ENCODE measurements around the gene PDCD2L. TPM values are rescaled to one million over a fixed set of nuclear protein-coding genes. Genes with fewer than 3 reads are reported as not detected.
"Not testable (repeated sequence)": the region's sequence is repeated elsewhere in the genome, so short reads cannot be mapped to it uniquely, and the experiment has no call there.

PDCD2L gene
- total RNA-seq, 2 donors from 2014 or later: 15.5 to 16.2 TPM

- TF ChIP-seq POLR2A (IDR thresholded peaks at IDR 0.05) (no peak), CTCF (IDR thresholded peaks at IDR 0.05) (no peak), POLR2AphosphoS5 (IDR thresholded peaks at IDR 0.05) (no peak)
- intact Hi-C loops (cut with DNase I): no loop called here
- no peak overlapping the region for H3K27ac ChIP-seq
- H3K27me3 ChIP-seq (replicated peaks; ENCODE audit: insufficient read depth): no peaks in the 10 kb centered on the region
- no peak for DNase-seq (ENCODE audit: low spot score)
- no peaks in the 10 kb centered on the region for H3K4me1 ChIP-seq (replicated peaks)
- peaks cover 0 to 10% of the 10 kb centered on the region in 2 donors for H3K36me3 ChIP-seq
- H3K9me3 ChIP-seq: no peaks in the 10 kb centered on the region
- no peak overlapping the region for H3K4me3 ChIP-seq
- 95% methylated on average over 3 of the region's 3 CpGs for WGBS
These were observed 50.5 kb downstream of the PDCD2L start for GRCh38 chr19:34454685-34455084.

DNA sequence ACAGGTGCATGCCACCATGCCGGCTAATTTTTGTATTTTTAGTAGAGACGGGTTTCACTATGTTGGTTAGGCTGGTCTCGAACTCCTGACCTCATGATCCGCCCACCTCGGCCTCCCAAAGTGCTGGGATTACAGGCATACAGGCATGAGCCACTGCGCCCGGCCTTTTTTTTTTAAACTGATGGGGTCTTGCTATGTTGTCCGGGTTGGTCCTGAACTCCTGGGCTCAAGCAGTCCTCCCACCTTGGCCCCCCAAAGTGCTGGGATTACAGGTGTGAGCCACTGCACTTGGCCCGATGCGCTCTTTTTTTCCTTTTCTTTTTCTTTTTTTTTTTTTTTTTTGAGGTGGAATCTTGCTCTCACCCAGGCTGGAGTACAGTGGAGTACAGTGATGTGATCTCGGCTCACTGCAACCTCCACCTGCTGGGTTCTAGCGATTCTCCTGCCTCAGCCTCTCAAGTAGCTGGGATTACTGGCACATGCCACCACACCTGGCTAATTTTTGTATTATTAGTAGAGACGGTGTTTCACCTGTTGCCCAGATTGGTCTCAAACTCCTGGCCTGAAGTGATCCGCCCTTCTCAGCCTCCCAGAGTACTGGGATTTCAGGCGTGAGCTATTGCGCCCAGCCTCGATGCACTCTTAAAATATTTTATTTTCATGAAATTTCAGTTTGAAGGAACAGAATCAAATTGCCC lies 51.7 kb downstream of the PDCD2L start:
- H3K27me3 ChIP-seq (replicated peaks; ENCODE audit: insufficient read depth); DNase-seq (ENCODE audit: low spot score); intact Hi-C loops (cut with DNase I); H3K27ac ChIP-seq; H3K4me3 ChIP-seq; H3K9me3 ChIP-seq; H3K4me1 ChIP-seq (replicated peaks): not testable (repeated sequence)
- H3K36me3 ChIP-seq: peaks cover 0 to 10% of the 10 kb centered on the region in 2 donors
- WGBS: 91% methylated on average over 17 of the region's 17 CpGs

DNA sequence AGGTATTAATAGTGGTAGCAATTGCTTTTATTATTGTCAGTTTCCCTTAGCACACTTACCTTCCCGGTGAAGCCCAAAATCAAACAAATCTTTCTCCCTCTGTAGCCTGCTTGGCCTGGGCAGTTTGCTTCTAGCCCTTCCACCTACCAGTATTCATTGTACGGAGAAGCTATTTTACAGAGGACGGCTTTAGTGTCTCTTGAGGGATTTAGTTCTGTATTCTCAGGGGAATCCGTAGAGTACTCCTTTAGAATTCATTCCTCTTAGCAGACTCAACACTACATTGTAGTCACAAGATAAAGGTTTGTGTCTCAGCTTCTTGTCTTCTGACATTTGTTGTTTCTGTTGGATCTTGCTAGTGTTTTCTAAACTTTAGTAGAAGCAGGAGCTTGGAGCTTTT lies 53.2 kb downstream of the PDCD2L start:
- Histone ChIP-seq H3K9me3 (no peaks in the 10 kb centered on the region), H3K36me3 (peaks cover 0 to 10% of the 10 kb centered on the region in 2 donors), H3K4me3 (no peak overlapping the region), H3K4me1 (replicated peaks) (no peaks in the 10 kb centered on the region), H3K27ac (no peak overlapping the region), H3K27me3 (replicated peaks; ENCODE audit: insufficient read depth) (no peaks in the 10 kb centered on the region)
- TF ChIP-seq POLR2AphosphoS5 (IDR thresholded peaks at IDR 0.05): no peak
- TF ChIP-seq CTCF (IDR thresholded peaks at IDR 0.05): no peak
- TF ChIP-seq POLR2A (IDR thresholded peaks at IDR 0.05): no peak
- intact Hi-C loops (cut with DNase I): no loop called here
- WGBS: 52% methylated on average over 4 of the region's 4 CpGs
- no peak for DNase-seq (ENCODE audit: low spot score)

- TF ChIP-seq POLR2A (IDR thresholded peaks at IDR 0.05) (no peak), POLR2AphosphoS5 (IDR thresholded peaks at IDR 0.05) (no peak), CTCF (IDR thresholded peaks at IDR 0.05) (no peak)
- intact Hi-C loops (cut with DNase I): no loop called here
- no peaks in the 10 kb centered on the region for H3K27me3 ChIP-seq (replicated peaks; ENCODE audit: insufficient read depth)
- H3K27ac ChIP-seq: no peak overlapping the region
- no peaks in the 10 kb centered on the region for H3K9me3 ChIP-seq
- H3K36me3 ChIP-seq: peaks cover 0 to 4% of the 10 kb centered on the region in 2 donors
- 61% methylated on average over 5 of the region's 5 CpGs for WGBS
- no peak for DNase-seq (ENCODE audit: low spot score)
- no peak overlapping the region for H3K4me3 ChIP-seq
- H3K4me1 ChIP-seq (replicated peaks): no peaks in the 10 kb centered on the region
These were observed 54.5 kb downstream of the PDCD2L start for GRCh38 chr19:34458677-34459076.

- intact Hi-C loops (cut with DNase I): no loop called here
- H3K9me3 ChIP-seq: no peaks in the 10 kb centered on the region
- WGBS: 51% methylated on average over 2 of the region's 2 CpGs
- peaks cover 0 to 4% of the 10 kb centered on the region in 2 donors for H3K36me3 ChIP-seq
- TF ChIP-seq POLR2A (IDR thresholded peaks at IDR 0.05) (no peak), POLR2AphosphoS5 (IDR thresholded peaks at IDR 0.05) (peak; percentile 47), CTCF (IDR thresholded peaks at IDR 0.05) (no peak)
- H3K27ac ChIP-seq: peak overlapping the region in 1 of 2 donors; percentile 31
- no peaks in the 10 kb centered on the region for H3K4me1 ChIP-seq (replicated peaks)
- DNase-seq (ENCODE audit: low spot score): peak; percentile 38
- no peak overlapping the region for H3K4me3 ChIP-seq
- H3K27me3 ChIP-seq (replicated peaks; ENCODE audit: insufficient read depth): no peaks in the 10 kb centered on the region
These were observed 55.4 kb downstream of the PDCD2L start for GRCh38 chr19:34459614-34460013.
